GM19372 (cell line): ENCODE data around the gene CROCC2.

Experiments used
- ATAC-seq: cut with Tn5 transposase; IDR thresholded peaks from one replicate; pipeline ENCODE4 v1.9.1; 2021; ENCODE audit warnings: mild to moderate bottlenecking, low read depth, moderate library complexity; ENCODE audit not compliant: unreplicated experiment

Gene CROCC2

DNA sequence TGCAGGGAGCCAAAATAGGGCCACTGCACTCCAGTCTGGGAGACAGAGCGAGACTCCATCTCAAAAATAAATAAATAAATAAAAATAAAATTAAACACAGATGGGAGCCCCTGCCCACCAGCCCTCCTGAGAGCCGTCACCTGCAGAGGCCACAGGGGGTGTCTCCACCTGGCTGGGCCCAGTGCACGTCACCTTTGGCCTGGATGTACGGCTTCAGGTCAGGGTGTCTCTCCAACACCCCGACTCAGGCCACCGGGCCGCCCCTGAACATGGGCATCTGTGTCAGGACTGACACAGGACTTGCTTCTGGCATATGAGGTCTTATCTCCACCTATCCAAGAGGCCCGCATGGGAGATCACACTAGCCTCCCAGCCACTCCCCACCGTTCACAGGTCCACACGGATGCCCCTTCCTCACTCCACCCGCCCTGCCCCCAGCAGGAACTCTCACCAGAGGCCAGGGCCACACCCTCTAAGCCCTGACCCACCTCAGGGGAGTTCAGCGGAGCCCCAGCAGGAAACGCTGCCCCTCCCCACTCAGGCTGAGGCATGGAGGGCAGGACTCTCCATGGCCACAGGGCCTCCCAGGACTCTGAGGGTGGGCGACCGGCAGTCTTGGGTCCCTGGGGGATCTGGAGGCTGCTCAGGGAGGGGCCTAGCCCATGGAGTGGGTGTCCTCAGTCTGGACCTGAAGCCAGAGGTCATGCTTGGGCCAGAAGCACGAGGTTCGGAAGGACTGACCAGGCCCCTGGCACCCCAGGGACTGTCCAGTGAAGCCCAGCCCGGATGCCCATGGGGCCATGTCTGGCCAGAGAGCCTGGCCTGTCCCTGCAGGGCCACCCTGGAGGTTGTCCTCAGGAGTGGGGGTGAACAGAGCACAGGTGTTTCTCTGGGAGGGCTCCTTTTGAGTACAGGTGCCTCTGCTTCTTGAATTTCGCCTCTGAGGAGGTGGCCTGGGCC is 1.6 kb upstream of the CROCC2 start:
- no peak for ATAC-seq

DNA sequence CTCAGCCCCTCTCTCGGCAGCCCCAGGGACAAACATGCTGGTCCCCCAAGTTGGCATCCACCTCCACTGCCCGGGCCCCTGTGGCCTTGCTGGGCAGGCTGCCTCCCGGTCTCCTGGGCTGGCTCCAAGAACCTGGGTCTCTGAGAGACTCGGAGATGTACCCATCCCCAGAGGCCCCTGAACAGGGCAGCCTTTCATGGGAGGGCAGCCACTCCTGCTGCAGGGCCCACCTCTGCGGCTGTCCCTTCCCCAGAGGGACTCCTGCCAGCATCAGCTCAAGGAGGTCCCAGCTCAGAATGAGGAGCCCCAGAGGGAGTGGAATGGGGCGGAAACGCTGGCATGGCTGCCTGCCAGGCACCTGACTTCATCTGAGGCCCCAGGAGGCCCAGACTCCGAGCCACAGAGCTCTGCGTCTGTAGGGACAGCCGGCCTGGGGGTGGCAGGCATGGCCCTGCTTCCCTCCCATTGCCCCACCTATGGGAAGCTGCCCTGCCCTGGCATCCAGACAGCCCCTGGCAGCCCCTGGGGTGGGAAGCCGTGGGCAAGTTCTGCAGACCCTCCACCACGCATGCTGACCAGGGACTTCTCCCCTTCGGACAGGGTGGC is 857 bp upstream of the CROCC2 start:
- ATAC-seq = no peak

DNA sequence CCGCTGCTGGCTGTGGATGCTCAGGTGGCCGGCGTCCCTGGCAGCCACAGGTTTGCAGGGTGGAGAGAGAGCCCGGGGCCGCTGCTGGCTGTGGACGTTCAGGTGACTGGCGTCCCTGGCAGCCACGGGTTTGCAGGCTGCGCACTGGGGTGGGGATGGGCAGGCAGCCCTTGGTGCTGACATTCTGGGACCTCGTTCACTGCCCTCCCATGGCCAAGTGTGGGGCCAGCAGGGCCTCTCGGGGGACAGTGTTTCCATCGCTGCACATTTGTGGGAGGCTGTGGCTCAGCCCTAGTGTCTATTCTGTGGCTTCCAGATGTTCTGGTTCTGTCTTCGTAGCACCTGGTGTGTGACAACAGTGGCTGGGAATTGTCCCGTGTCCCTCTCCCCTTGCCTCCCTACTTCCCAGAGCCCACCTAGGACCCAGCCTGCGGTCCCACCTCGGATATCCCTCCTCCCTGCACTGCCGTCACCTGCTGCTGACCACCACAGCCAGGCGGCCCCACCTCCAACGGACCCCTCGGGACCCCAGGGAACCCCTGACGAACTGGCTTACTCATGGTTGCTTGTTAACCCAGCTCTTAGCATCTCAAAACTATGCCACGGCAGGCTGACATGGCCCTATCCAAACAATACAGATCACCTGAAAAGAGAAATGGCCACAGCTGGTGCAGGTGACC is 915 bp downstream of the CROCC2 start:
- no peak for ATAC-seq

DNA sequence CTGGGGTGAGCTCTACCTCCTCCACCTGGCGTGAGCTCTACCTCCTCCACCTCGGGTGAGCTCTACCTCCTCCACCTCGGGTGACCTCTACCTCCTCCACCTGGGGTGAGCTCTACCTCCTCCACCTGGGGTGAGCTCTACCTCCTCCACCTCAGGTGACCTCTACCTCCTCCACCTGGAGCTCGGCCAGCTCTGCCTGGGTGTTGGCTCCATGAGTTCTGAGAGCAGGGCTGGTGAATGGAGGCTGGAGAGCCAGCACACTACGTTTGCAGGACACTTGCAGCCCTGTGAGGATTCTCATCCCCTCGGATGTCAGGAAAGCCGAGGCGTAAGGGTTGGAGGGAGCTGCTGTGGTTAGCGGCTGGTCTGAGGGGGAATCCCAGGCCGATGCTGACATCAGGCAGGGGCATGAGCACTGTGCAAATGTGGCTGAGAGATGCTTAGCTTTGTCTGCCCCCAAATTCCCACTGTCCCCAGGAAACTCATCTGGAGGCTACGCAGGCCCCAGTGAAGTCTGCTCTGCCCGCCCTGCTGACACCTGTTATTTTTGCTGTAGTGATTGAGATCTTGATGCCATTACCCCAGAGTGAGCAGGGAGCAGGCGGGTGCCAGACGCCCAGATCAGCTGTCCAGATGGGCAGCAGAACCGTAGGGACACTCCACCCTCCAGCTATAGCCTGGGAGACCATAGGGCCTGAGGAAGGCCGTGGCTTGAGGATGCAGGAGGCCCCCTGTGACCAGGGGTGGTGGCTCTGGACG is 3.3 kb downstream of the CROCC2 start:
- ATAC-seq = no peak

DNA sequence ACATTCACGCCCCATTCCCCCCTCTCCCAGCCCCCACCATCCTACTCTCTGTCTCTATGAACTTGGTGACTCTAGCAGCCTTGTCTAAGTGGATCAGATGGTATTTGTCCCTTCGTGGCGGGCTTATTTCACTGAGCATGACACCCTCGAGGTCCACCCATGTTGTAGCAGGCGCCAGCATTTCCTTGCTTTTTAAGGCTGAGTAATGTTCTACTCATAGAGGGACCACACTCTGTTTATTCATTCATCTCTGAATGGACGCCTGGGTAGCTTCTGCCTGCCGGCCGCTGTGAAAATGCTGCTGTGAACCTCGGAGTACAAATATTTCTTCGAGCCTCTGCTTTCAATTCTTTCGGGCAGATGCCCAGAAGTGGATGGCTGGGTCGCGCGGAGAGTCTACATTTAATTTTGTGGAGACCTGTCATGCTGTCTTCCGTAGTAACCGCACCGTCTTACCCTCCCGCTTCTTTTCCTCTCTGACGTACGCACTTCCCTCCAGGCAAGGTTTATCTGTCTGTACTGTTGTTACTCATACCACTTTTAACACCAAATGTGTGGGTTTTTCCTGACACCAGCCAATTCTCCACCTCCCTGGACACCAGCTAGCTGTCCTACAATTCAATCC is 5.6 kb downstream of the CROCC2 start:
- ATAC-seq = no peak

DNA sequence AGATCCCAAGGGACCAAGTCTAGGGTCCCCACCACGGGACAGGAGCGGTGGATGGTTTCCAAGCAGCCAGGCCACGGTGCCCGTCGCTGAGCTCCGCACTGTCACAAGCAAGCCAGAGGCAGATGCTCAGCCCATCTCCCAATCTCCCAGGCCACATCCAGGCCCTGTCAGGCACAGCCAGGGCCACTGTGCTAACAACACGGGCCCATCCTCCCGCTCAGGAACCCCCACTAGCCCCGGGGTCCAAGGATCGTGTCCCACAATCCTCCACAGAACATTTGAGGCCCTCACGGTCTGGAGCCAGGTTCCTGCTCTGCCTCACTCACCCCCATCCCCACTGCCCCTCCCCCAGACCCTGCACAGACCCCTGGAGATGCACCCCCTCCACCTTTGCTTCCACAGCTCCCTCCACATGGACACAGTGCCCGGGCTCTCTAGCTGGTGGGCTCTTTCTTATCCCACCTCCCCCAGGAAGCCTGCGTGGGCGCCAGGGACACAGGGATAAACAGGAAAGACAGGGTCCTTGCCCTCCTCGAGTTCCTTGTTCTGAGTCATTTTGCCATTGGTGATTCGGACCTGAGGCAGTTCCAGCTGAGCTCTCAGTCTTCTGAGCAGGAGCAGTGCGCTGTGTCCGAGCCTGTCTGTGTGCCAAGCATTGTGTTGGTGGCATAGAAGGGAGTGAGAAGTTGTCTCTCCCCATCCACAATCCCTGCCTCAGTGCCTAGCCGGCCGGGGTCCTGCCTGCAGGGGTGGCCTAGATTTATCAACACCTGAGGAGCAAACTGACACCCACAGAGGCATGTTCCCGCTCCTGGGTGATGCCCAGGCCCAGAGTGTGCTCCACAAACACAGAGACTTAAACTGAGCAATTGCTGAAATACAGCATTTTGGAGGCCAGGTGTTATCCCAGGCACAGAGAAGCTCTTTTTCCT is 7.0 kb downstream of the CROCC2 start:
- ATAC-seq = no peak

DNA sequence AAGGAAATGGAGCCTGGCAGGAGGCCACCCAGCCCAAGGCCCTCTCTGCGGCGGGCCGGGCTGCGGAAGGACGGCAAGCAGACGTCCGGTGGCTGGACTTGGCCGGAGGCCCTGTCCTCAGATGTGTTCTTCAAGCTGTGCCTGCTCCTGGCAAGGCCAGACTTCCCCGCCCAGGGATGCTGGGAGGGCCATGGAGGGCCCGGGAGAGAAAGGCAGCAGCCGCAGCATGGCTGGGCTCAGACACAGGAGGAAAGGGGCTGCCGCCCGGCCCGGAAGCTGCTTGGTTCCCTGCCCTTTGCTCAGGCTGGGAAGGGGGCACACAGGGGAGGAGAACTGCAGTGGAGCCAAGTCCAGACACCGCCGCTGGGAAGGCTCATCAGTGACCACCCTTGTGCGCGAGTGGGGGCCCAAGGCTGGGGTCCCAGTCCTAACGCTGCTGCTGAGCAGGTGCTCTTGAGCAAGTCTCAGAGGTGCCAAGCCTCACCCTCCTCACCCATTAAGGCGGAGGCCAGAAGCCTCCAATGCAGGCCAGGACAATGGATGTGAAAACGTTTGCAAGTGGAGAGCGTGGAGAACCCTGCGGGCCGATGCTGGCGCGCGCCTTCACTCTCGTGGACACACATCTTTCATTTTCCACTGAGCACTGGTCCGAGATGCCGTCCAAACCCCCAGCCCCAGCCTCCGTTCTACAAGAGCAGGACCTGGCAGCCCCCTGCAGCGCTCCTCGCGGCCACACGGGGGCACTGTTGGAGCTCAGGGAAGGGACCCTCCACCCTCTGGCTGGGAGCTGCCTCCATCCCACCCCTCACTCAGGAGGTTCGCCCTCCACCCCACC is 7.9 kb downstream of the CROCC2 start:
- no peak for ATAC-seq

DNA sequence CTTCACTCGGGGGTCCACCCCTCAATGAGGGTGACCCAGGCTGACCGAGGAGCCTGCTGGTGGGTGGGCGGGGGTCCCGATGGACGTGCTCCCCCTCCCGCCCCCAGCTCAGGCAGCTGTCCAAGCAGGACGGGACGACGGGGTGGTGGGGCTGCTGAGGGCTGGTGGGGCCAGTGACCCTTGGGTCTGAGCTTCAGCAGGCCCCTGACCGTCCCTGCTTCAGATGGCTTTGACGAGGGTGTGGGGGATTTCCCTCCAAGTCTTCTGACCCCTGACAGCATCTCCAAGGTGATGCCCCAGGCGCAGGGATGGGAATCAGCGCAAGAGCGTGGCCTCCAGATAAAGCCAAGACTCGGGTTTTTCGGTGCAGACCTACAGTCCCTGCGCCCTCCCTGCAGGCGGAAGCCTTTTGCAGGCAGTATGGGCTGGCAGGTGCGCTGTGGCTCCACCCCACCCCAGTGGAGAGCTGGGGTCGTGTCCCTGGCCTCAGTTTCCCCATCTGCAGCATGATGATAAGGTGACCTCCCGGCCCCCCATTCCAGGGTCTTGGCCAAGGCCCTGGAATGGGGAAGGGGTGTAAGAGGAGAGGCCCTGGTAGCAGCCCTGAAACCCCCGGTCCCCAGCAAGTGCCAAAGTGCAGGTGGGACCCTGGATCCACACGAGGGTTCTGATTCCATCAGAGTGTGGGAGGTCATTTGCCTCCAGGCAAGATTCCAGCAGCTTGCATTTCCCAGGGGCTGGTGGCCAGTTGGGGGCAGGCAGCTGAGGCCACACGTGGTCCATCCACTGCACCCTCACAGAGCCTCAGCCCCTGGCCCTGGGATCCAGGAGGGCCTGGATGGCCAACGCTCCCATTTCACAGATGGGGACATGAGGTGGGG is 8.7 kb downstream of the CROCC2 start:
- ATAC-seq = no peak

DNA sequence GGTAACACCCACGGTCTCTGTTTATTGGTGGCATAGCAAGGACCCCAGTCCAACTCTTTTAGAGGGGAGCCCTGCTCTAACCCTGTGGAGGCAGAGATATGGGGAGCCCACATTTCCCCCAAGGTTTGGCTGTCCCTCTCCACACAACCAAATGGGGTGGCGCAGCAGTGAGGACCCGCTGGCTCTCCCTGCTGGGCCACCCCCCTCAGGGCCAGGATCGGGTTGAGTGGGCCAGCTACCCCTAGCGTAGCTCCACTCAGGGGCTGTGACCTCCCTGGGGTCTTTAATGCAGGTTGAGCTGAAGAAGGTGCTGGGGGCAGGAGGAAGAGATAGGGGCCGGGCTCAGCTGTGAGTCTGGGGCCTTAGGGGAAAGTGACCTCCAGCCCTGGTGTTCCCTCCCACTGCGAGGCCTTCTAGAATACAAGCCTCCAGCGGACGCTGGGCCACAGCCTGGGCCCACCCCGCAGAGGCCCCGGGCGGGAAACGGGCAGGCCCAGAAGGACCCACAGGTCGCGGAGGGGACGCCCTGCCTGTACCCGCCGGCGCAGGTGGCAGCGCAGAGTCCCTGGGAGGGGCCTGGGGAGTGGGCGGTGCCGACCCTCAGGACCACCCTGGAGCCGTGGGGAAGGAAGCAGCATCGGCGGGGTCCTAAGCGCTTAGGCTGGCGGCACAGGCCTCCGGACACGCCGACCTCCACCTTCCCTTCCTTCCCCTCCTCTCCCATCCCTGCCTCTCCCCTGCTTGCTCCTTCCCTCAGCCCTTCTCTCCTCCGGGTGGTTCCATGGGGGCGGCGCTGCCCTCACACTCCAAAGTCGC is 9.6 kb downstream of the CROCC2 start:
- ATAC-seq = no peak

DNA sequence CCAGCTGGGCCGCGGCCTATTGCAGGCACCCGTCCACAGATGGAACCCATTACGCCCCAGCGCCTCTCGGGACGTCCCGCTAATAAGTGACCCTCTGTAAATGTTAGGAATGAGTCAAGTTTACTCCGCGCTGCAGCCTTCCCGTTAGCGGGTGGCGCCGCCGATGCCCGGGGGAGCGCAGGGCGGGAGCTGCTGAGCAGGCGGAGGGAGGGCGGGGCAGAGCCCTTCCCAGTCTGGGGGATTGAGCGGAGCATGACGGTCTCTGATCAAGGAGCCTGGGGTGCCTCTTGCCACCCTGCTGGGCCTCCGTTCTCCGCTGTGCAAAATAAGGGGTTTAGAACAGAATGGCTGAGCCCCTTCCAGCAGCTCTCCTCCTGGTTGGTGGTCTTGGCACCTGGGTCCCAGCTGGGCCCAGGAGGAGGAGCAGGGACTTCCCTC is 10.5 kb downstream of the CROCC2 start:
- ATAC-seq = no peak

DNA sequence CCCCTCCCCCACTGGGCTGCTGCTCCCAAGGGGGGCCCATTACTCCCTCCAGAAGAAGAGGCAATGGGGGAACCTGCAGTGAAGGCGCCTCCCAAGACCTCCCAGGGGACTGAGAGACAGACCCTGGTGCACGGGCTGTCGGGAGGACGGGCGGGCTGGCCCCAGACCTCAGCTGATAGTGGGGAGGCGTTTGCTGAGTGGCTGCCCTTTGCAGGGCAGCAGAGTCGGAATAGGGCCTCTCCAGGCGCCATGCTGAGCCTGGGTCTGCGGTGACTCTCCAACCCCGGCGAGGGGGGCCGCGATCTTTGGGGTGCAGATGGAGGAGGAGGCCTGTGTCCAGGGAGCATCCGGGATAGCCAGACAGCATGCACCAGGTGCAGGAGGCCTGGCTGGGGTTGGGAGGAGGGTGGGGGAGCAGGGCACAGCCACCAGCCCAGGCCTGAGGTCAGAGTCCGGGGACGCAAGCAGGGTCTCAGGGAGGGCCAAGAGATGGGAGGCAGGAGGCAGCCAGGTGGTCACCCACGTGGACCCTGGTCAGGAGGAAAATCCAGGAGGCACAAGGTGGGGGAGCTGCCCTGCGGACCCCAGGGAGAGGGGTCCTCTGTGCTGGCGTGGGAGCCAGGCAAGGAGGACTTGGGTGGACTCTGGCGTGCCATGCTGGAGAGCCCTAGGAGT is 11.0 kb downstream of the CROCC2 start:
- ATAC-seq = no peak

DNA sequence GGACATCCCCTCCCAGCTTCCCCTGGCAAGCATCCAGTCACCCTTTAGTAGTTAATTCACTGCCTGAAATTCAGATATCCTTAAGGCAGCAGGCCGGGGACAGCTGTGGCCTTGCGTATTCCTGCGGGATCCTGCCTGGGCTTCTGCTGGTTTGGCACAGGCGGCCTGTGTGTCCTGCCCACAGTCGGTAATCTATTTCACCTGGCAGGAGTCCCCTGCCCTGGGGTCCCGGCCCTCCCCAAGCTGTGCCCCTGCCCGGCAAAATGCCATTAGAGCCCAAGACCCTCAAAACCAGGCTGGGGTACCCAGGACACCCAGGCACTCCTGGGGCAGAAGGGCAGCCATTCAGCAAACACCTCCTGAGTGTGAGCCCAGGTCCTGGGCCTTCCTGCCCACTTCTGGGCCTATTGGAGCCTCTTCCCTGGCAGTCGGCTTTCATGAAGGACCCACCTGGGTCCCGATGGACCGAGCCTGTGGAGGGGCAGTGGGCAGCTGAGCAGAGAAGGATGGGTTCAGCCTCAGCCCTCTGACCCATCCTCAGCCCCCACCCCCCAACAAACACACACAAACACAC is 11.6 kb downstream of the CROCC2 start:
- ATAC-seq = no peak

DNA sequence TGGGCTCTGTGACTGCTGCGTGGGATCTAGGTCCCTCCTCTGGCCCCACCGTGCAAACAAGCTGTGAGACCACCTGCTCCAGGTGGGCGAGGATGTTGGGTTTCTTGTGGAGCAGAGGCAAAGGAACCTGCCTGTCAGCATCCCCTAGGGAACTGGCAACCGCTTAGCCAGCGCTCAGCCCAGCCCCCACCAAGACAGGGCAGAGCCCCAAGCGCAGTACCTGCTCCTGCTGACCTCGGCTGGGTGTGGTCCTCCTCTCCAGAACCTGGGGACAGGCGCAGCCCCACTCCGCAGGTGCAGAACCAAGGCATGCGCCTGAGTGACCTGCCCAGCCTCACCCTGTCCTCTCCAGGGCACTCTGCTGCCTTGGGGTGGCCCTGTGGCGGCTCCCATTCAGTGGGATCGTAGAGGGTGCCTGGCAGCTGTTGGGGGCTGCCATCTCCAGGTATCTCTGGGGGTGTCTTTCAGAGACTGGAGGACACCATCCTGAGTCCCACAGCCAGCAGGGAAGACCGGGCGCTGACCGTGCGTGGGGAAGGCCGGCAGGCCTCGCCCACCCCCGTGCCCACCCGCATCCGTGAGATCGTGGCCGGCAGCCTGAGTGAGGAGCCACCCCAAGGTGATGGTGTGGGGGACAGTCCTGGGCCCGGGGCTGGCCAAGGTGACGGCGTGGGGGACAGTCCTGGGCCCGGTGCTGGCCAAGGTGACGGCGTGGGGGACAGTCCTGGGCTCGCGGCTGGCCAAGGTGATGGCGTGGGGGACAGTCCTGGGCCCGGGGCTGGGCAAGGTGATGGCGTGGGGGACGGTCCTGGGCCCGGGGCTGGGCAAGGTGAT is 12.3 kb downstream of the CROCC2 start:
- no peak for ATAC-seq

DNA sequence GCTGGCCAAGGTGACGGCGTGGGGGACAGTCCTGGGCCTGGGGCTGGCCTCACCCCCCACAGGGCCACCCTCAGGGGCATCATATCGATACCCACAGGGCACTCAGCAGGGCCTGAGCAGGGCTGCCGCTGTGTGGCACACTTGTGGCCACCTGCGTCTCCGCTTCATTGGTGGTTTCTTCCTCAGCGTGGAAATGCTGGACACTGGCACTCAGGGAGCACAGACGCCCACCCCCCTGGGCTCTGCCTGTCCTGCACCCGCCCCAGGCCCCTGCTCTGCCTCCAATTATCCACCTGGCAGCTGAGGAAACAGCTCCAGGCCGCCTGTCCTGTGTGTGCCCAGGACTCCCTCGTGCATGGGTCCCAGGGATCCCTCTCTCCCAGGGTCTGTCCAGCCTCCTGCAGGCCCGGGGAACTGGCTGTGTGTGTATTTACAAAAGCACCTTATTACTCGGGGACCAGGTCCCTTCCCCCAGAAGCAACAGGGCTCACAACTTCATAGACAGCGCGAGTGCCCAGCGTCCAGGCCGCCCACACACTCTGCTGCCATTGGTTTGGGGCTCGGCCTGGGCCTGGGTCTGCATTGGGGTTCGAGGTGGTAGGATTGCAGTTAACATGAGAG is 13.1 kb downstream of the CROCC2 start:
- no peak for ATAC-seq
